GM19395 (cell line): Measurements from ENCODE around the gene TIMM23.
"Not testable (repeated sequence)": the region's sequence is repeated elsewhere in the genome, so short reads cannot be mapped to it uniquely, and the experiment has no call there.

Experiments
- ATAC-seq: cut with Tn5 transposase; IDR thresholded peaks from one replicate; pipeline ENCODE4 v1.9.1; 2021; ENCODE audit warnings: mild to moderate bottlenecking, moderate library complexity; ENCODE audit not compliant: unreplicated experiment

Gene TIMM23, protein sequence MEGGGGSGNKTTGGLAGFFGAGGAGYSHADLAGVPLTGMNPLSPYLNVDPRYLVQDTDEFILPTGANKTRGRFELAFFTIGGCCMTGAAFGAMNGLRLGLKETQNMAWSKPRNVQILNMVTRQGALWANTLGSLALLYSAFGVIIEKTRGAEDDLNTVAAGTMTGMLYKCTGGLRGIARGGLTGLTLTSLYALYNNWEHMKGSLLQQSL

DNA sequence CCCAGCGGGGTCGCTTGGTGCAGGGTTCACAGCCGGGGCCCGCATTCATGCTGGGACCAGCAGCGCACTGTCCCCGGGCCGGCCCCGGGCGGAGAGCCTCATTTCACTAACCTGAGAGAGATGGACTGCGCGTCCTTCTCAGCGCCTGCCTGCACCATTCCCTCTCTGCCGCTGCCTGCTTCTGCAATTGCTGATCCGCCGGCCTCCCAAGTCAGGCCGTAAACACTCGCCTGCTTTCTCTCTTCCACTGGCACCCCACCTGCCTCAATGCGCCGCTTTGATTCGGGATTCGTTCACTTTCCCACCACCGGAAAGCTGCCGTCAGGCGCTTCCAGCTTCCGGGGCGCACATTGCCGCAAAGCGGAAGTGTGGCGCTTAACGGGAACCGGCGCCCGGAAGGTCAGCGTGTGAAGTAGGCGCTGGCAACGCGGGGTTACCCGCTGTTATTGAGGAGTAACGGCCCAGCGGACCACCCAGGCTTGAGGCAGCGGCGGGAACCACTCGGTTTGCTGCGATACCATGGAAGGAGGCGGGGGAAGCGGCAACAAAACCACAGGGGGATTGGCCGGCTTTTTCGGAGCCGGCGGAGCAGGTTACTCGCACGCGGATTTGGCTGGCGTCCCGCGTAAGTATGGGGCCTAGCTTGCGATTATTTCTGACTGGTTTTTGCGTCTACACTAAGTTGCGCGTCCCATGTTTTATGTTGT, at the start of gene TIMM23:
TIMM23 (plus strand) TSS at position 384 of the 707 bp plus-strand sequence; CDS start at position 520, 136 bp downstream.
- ATAC-seq = peak; percentile 74

DNA sequence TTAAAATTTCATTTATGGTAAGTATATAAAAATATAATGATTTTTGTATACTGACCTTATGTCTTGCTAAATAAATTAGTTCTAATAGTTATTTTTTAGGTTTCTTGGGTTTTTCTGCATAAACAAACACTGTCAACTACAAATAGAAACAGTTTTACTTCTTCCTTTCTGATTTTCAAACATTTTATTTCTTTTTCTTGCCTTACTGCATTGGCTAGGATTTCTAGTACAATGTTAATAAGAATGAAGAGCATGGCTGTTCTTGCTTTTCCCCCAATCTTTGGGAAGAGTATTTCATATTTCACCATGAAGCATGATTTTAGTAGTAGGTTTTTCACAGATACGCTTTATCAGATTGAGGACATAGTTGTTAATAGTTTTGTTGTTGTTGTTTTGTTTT, 45.5 kb upstream of the TIMM23 start:
- ATAC-seq = not testable (repeated sequence)

DNA sequence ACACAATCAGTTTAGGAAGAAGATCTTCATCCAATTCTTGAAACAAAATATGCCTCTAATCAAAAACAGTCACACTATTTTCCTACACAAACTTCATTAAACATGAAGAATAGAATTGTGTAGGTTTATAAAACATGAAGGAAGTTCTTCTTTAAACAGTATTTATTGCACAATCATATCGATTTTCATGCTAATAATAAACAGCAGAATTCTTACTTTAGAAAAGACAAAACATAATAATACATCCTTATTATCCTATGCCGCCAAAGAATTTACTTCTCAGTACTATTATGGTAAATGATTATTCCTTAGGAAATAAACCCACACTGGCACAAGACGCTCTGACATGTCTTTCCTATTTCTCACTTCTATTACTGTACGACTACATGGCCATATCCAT, 41.0 kb upstream of the TIMM23 start:
- not testable (repeated sequence) for ATAC-seq

DNA sequence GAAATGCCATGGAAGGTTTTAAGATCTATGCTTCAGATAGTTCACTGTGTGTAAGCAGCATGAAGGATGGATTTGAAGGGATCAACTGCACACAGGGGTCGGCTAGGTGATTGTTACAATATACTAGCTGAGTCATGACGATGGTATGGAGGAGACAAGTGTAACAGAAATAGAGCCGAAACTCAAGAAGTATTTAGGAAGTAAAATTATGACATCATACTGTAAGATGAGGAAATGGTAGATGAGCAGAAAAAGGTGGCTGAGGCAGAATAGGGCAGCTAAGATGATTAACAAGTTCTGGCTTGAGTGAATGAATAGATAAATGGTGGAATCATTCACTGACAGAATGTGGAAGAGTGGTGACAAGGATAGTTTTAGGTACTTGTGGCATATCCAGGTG, 37.5 kb upstream of the TIMM23 start:
- not testable (repeated sequence) for ATAC-seq

DNA sequence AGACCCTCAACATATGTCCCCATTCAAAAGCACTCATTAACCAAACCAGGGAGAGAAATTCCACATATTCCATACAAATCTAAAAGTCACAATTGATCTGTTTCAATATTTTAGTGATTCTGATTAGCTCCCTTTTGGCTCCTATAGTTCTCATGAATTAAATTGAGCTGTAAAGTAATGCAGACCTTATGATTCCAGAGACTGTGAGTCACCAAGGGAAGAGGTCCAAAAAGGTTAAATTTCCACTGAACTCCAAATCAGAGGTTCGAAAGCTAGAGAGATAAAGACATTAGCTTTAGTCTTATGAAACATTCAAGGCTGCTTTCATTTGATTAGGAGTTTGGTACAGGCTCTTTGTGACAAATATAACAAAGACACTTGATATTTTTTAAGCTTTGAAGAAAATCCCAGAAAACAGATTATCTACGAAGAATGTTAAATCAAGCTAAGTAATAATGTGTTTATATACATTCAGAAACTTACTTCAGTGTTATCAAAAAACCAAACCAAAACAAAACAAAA, 33.1 kb upstream of the TIMM23 start:
- ATAC-seq = not testable (repeated sequence)

DNA sequence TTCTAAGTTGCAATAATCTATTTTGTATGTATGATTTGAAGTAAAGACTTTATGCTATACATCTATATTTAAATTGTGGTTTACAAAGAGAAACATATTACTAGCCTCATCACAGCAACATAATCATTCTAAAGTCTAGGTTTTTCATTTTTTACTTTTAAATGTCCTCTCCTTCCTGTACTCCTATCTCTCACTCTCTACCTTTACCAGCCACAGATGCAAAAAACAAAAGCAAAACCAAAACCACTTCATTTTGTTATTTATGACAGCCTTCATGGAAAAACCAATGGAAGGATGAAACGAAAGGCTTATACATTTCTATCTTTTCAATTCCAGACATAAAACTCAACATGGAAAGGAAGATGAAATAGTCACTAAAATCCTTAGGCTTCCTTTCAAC, 31.1 kb upstream of the TIMM23 start:
- not testable (repeated sequence) for ATAC-seq

DNA sequence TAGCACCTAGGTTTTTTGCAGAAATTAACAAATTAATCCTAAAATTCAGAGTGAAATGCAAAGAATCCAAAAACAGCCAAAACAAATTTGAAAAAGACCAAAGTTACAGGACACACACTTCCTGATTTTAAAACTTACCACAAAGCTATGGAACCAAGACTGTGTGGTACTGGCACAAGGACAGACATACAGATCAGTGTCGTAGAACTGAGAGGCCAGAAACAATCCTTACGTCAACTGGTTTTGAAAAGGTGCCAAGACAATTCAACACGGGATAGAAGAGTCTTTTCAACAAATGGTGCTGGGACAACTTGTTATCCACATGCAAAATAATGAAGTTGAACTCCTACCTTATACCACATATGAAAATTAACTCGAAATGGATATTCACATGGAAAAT, 26.8 kb upstream of the TIMM23 start:
- not testable (repeated sequence) for ATAC-seq

DNA sequence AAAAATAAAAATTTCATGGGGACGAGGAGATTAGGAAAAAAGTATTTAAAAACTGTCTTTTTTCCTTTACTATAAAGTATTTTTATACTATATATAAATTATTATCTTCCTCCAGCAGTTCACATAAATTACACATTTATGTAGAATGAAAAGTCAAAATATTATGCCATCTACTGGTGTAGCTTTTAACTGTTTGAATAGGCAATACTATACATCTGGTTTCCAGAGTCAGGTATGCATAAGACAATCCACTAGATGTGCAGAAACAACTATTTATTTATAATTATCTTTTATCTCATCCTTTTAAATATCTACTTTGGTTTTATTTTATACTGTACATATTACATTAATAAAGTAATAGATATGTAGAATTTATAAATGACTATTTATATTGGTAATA, 24.9 kb upstream of the TIMM23 start:
- not testable (repeated sequence) for ATAC-seq

DNA sequence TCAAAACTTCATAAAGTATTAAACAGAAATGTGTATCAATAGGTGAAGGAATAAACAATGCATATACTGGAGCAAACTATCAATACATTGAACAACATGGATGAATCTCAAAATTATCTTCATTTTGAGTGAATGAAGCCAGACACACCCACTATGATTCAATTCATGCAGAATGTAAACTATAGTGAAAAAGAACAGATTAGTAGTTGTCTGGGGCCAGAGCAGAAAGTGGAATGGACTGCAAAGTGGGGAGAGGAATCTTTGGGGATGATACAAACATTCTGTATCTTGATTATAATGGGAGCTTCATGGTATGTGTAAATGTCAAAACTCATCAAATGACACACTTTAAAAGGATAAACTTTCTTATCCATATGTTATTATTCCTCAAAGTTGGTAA, 23.5 kb upstream of the TIMM23 start:
- ATAC-seq = not testable (repeated sequence)

DNA sequence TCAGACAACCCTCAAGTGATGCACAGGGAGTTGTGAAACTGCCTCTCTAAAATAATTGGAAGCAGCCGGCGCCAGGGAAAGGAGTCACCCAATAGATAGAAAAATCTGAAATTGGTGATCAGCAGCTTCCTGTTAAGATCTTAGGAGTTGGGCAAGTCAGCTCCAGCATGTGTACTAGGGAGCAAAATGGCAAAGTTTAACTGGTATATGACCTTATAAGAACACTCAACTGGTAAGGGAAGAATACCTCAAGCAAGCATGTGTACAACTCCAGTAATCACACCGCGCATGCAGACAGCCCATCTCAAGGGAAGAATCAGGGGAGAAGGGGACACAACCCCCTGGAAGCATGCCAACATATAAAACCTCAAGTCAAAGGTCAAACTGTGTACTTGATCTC, 17.9 kb upstream of the TIMM23 start:
- ATAC-seq = not testable (repeated sequence)

DNA sequence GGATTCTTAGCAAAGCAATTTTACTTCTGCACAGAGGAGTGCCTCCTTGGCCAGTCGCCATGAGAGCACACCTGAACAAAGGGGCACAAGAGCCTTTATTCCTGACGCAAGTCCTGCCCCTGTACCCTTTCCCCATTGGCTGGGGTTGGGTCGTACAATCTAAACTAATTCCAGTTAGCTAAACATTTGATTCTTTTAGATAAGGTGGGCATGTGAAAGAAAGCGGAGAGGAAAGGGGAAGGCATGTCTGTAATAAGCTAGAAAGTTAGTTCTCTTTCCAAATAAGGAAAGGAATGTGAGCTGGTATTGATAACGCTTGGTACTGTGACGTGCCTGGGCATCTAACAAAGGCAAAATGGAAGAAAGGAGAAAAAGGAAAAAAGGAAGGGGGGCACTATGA, 15.7 kb upstream of the TIMM23 start:
- not testable (repeated sequence) for ATAC-seq

DNA sequence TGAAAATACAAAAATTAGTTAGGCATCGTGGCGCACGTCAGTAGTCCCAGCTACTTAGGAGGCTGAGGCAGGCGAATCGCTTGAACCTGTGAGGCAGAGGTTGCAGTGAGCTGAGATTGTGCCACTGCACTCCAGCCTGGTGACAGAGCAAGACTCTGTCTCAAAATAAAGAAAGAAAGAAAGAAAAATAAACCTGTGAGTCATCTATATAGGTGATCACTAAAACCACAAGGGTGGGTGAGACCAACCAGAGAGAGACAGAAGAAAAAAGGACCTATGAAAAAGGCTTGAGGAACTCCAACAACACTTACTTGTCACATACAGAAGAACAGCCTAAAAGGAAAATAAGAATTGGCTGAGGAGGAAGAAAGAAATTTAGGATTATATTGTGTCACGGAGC, 14.4 kb upstream of the TIMM23 start:
- not testable (repeated sequence) for ATAC-seq

DNA sequence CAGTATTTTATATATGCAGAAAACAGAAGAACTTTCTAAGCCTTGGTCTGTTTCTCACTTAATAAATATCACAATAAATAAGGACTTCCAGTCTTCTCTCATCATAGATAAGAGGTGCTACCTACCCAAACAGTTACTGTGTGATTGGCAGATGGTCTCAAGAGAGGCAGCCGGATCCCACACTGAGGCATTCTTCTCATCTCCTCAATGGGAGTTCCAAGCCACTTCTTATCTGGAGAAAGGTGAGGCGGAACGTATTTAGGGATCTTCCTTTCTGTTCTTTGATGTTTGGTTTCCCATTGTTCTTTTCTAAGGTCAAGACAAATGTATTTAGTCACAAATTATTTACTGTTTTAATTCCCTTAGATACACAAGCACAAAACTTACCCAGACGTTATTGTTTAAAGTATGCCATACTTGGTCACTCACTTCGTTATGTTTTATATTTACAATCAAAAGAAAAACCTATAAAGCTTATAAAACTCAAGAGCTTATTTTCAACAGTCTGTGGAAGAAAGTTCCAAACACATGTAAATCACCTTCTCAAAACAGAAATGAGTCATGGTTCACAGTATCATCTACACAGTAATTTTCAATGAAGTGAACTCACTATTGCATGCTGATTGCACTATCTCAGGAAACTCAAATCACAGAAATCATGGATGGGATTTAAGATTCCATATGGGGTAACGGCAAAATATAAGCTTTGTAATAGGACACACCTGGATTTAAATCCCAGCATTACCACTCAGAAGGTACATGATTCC, 9.4 kb upstream of the TIMM23 start:
- ATAC-seq = not testable (repeated sequence)

DNA sequence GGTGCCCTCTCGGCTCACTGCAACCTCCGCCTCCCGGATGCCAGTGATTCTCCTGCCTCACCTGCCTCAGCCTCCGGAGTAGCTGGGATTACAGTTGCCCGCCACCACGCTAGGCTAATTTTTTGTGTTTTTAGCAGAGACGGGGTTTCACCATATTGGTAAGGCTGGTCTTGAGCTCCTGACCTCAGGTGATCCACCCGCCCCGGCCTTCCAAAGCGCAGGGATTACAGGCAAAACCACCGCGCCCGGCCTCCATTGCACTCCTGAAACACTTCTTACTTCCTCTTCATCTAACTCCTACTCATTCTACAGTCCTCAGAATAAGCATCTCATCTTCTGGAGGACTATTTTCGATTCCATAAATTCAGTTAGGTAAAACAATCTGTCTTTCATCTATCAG, 1.3 kb upstream of the TIMM23 start:
- ATAC-seq = not testable (repeated sequence)

DNA sequence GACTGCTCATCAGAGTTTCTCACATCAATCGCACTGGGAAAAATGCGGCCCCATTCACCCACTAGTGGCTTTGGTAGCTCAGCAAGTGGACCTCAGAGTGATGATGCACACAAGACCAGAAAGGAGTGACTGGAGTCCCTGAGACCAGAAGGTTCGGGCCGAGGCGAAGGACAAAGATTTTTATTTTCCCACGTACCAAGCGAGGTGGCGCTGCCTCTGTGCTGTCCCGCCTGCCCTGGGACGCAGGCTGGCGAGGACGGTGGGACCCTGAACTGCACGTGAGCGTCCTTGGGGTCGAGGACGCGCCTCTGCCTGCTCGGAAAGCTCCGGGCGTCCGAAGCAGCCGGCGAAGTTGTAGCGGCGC, 565 bp upstream of the TIMM23 start:
- peak; percentile 47 for ATAC-seq

DNA sequence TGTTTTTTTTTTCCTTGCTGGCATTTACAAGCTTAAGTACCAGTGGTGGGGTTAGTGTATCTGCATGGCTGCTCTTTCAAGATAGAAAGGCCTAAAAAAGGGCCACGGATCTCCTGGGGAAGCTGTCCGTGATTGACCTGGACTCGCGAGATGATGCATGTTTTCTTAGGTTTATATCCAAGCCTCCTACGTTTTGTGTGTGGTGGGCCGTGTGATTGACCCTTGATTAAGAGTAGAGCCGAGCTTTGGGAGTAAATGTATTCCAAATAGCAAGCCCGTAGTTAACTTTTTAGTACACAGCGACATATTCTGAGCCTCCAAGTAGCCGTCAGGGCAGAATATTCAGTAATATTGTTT, 502 bp downstream of the TIMM23 start:
- peak; percentile 39 for ATAC-seq

DNA sequence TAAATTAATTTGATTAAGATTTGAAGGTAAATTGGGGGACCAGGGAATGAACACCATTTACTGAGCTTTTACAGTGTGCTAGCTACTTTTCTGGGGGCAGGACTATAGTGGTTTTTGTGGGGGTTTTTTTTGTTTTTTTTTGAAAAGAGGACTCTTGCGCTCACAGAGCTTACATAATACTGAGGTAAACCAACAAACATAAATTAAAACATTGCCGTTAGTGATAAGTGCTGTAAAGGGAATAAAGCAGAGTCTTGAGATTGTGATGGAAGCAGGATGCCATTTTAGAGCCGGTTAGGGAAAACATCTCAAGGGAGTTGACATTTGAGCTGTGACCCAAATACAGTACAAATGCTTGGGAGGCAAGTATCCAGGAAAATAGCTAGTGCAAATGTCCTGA, 1.8 kb downstream of the TIMM23 start:
- ATAC-seq = not testable (repeated sequence)

DNA sequence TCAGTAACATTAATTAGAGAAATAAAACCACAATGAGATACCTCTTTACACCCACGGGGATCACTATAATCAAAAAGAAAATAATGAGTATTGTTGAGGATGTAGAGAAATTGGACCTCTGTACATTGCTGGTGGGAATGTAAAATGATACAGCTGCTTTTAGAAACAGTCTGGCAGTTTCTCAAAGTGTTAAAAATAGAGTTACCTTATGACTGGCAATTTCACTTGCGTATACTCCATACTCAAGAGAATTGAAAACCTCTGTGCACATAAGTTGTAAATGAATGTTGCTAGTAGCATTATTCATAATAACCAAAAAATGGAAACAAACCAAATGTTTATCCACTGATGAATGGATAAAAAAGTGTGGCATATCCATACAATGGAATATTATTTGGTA, 6.3 kb downstream of the TIMM23 start:
- ATAC-seq = peak; percentile 73

DNA sequence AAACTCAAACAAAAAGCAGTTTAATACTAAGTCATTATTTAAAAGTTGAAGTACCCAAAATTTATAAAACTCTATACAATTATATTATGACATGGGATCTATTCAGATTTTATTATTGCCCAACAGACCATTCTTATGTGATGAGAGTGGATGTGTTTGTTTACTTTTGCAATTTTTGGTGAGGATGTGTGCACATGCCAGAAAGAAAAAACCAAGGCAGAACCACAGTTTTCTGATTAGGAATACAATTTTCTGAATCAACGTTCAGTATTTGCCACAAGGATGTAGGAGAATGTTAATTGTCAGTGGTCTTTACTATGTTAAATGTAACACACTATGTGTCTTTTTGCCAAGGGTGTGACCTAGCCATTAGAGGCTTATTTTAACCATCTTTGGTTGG, 9.1 kb downstream of the TIMM23 start:
- not testable (repeated sequence) for ATAC-seq

DNA sequence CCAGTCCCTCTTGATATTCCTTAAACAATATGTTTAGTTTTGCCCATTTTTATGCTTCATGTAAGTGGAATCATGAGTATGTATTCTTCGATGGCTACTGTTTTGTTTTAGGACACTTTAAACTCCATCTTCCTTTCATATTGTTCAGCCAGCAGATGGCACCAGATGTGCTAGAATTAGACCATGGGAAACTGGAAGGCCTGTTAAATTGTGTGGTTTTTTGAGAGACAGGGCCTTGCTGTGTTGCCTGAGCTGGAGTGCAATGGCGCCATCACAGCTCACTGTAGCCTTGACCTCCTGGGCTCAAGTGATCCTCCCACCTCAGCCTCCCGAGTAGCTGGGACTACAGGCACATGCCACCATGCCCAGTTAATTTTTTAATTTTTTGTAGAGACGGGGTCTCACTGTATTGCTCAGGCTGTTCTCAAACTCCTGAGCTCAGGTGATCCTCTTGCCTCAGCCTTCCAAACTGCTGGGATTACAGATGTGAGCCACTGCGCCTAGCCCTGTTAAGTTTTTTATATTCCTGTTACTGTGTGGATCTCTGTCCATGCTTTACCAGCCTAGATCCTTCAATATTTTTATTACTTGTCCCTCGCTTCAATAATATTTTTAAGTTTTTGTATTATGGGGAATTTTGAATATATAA, 11.4 kb downstream of the TIMM23 start:
- not testable (repeated sequence) for ATAC-seq

DNA sequence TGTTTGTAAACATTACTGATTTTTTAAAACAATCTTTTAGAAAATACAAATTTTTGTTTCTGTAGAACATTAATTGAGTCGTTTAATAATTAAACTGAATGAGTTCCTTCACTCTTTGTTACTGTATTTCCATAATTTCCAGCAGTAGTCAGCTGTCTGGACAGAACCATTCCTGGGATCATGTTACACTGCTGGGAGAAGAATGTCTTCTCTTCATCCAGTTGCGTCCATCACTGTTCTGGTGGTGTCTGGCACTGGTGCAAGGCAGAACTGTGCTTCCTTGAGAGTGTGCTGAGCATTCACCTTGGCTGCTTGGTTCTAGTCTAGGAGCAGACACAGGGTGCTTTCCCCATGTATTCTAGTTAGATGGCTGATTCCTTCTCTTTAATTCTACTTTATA, 12.2 kb downstream of the TIMM23 start:
- ATAC-seq = not testable (repeated sequence)
